HG02840 (cell line): ENCODE measurements around the gene INAFM1.

Experiments
- ATAC-seq: cut with Tn5 transposase; IDR thresholded peaks from one replicate; pipeline ENCODE4 v1.9.1; 2021; ENCODE audit warnings: mild to moderate bottlenecking, moderate library complexity, moderate number of reproducible peaks; ENCODE audit not compliant: unreplicated experiment, low FRiP score

Gene INAFM1

GRCh38 chr19:47306303-47306702 is 31.6 kb downstream of the INAFM1 start:
- no peak for ATAC-seq

- no peak for ATAC-seq
These were observed 34.4 kb downstream of the INAFM1 start for GRCh38 chr19:47309038-47309437.

GRCh38 chr19:47309608-47310007 is 34.9 kb downstream of the INAFM1 start, which contains the start of gene C5AR1:
Gene C5AR1 (plus strand): TSS chr19:47309861. CDS start chr19:47309896, 35 bp downstream.
- no peak for ATAC-seq

- ATAC-seq: no peak
These were observed 35.6 kb downstream of the INAFM1 start for GRCh38 chr19:47310323-47310722.

- no peak for ATAC-seq
These were observed 36.1 kb downstream of the INAFM1 start for GRCh38 chr19:47310819-47311218.

GRCh38 chr19:47312366-47313006 is 37.8 kb downstream of the INAFM1 start:
- no peak for ATAC-seq

- no peak for ATAC-seq
These were observed 39.1 kb downstream of the INAFM1 start for GRCh38 chr19:47313754-47314295.

- ATAC-seq: no peak
These were observed 40.6 kb downstream of the INAFM1 start for GRCh38 chr19:47315125-47315821.

- ATAC-seq: no peak
These were observed 41.8 kb downstream of the INAFM1 start for GRCh38 chr19:47316513-47316912.

GRCh38 chr19:47319923-47320871 is 45.5 kb downstream of the INAFM1 start:
- ATAC-seq: no peak

GRCh38 chr19:47321630-47322029 is 46.9 kb downstream of the INAFM1 start:
- no peak for ATAC-seq

GRCh38 chr19:47322058-47322457 is 47.4 kb downstream of the INAFM1 start:
- ATAC-seq: no peak

- ATAC-seq: no peak
These were observed 48.7 kb downstream of the INAFM1 start for GRCh38 chr19:47323409-47323808.

- no peak for ATAC-seq
These were observed 49.2 kb downstream of the INAFM1 start for GRCh38 chr19:47323872-47324271.

GRCh38 chr19:47324502-47324901 is 49.8 kb downstream of the INAFM1 start:
- no peak for ATAC-seq
